Measurements from ENCODE around the gene CHRNB2.

DNA sequence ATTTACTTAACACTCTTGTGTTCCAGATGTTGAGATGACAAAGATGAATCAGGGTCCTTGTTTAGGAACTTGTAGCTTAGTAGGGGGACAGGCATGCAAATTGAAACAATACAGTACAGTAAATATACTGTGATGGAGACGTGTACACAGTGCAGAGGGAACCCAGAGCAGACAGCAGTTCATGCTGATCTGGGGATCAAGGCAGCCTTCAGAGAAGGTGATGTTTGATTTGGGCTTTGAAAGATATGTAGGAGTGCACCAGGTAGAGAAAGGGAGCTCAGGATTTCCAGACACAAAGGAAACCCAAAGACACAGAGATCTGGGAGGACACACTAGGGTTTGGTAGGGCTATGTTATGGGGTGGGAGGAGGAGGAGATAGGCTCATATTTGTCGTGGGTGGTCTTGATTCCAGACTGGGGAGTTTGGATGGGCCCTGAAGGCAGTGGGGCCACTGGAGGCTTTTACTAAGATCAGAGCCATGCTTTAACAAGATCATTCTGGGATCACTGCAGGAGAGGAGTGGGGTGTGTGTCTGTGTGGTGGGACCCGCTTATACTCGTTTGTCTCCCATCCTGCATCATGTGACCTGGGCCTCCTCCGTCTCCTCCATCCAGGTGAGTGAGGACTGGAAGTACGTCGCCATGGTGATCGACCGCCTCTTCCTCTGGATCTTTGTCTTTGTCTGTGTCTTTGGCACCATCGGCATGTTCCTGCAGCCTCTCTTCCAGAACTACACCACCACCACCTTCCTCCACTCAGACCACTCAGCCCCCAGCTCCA lies 7.8 kb downstream of the CHRNB2 start:
- TF ChIP-seq, protein P1, sequence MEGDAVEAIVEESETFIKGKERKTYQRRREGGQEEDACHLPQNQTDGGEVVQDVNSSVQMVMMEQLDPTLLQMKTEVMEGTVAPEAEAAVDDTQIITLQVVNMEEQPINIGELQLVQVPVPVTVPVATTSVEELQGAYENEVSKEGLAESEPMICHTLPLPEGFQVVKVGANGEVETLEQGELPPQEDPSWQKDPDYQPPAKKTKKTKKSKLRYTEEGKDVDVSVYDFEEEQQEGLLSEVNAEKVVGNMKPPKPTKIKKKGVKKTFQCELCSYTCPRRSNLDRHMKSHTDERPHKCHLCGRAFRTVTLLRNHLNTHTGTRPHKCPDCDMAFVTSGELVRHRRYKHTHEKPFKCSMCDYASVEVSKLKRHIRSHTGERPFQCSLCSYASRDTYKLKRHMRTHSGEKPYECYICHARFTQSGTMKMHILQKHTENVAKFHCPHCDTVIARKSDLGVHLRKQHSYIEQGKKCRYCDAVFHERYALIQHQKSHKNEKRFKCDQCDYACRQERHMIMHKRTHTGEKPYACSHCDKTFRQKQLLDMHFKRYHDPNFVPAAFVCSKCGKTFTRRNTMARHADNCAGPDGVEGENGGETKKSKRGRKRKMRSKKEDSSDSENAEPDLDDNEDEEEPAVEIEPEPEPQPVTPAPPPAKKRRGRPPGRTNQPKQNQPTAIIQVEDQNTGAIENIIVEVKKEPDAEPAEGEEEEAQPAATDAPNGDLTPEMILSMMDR (conservative IDR thresholded peaks at IDR 0.05; ENCODE audit: low read depth, low read length) = no peak
- TF ChIP-seq EZH2 (IDR thresholded peaks at IDR 0.05; ENCODE audit: borderline replicate concordance, low read depth, low read length, poor library complexity, severe bottlenecking) = no peak

Data from A673 (cell line).